Amniotic stem cell (primary cell): ENCODE data around the gene FBXO46.
"Not testable (repeated sequence)": the region's sequence is repeated elsewhere in the genome, so short reads cannot be mapped to it uniquely, and the experiment has no call there.

ENCODE experiments used
- DNase-seq: peaks from one replicate; lab custom pipeline; 2025; lab: John Stamatoyannopoulos, UW

FBXO46 gene

GRCh38 chr19:45766296-45766868 is 35.7 kb upstream of the FBXO46 start:
- no peak for DNase-seq

- DNase-seq = no peak
These were observed 35.1 kb upstream of the FBXO46 start for GRCh38 chr19:45765702-45766295.

- no peak for DNase-seq
These were observed 34.4 kb upstream of the FBXO46 start for GRCh38 chr19:45764945-45765701.

- DNase-seq = no peak
These were observed 33.8 kb upstream of the FBXO46 start for GRCh38 chr19:45764475-45764874.

- DNase-seq = no peak
These were observed 33.1 kb upstream of the FBXO46 start for GRCh38 chr19:45763691-45764294.

GRCh38 chr19:45762870-45763631 is 32.4 kb upstream of the FBXO46 start:
- no peak for DNase-seq

GRCh38 chr19:45761714-45762113 is 31.0 kb upstream of the FBXO46 start:
- no peak for DNase-seq

- no peak for DNase-seq
These were observed 28.2 kb upstream of the FBXO46 start for GRCh38 chr19:45758921-45759320.

- DNase-seq = no peak
These were observed 27.0 kb upstream of the FBXO46 start for GRCh38 chr19:45757695-45758094.

GRCh38 chr19:45754323-45754722 is 23.6 kb upstream of the FBXO46 start:
- DNase-seq = no peak

- no peak for DNase-seq
These were observed 22.9 kb upstream of the FBXO46 start for GRCh38 chr19:45753548-45753947.

GRCh38 chr19:45752639-45753038 is 21.9 kb upstream of the FBXO46 start:
- DNase-seq = no peak

- not testable (repeated sequence) for DNase-seq
These were observed 20.8 kb upstream of the FBXO46 start for GRCh38 chr19:45751483-45751882.

- no peak for DNase-seq
These were observed 16.8 kb upstream of the FBXO46 start for GRCh38 chr19:45747513-45747912.

GRCh38 chr19:45746866-45747265 is 16.2 kb upstream of the FBXO46 start:
- no peak for DNase-seq

GRCh38 chr19:45745606-45746005 is 14.9 kb upstream of the FBXO46 start:
- no peak for DNase-seq

GRCh38 chr19:45742969-45743368 is 12.3 kb upstream of the FBXO46 start:
- DNase-seq = no peak

- DNase-seq = no peak
These were observed 9.1 kb upstream of the FBXO46 start for GRCh38 chr19:45739498-45740439.

- no peak for DNase-seq
These were observed 2.6 kb upstream of the FBXO46 start, which contains the start of gene MEIOSIN for GRCh38 chr19:45733160-45733810. Gene MEIOSIN, plus strand, starts transcription at chr19:45733439. Its CDS starts 1,938 bp downstream, at chr19:45735377.

GRCh38 chr19:45729800-45730290 is 851 bp downstream of the FBXO46 start:
- no peak for DNase-seq
